ENCODE results near the gene NAA38. TPM values are rescaled to one million over a fixed set of nuclear protein-coding genes. Genes with fewer than 3 reads are reported as not detected.

Gene NAA38
- total RNA-seq, 2 donors from 2014 or later: 26.8 to 30.3 TPM

- Mint-ChIP-seq H3K4me1 (peaks cover 41% of the 10 kb centered on the region), H3K27me3 (no peaks in the 10 kb centered on the region), H3K4me3 (peak overlapping the region; percentile 100), H3K27ac (peak overlapping the region; percentile 100), H3K36me3 (ENCODE audit: low read depth) (peaks cover 9% of the 10 kb centered on the region)
- H3K9me3 ChIP-seq (ENCODE audit: control insufficient read depth, low read length, poor library complexity, severe bottlenecking): no peaks in the 10 kb centered on the region
- DNase-seq (no peak), ATAC-seq (no peak)
These were observed 11.8 kb downstream of the NAA38 start for GRCh38 chr17:7845359-7846062.

- peak overlapping the region; percentile 100 for H3K27ac Mint-ChIP-seq
- no peaks in the 10 kb centered on the region for H3K27me3 Mint-ChIP-seq
- H3K9me3 ChIP-seq (ENCODE audit: control insufficient read depth, low read length, poor library complexity, severe bottlenecking): no peaks in the 10 kb centered on the region
- peak; percentile 64 to 72 (median 69) for DNase-seq
- peaks cover 9% of the 10 kb centered on the region for H3K36me3 Mint-ChIP-seq (ENCODE audit: low read depth)
- ATAC-seq: peak; percentile 30
- peaks cover 49% of the 10 kb centered on the region for H3K4me1 Mint-ChIP-seq
- peak overlapping the region; percentile 100 for H3K4me3 Mint-ChIP-seq
These were observed 12.8 kb downstream of the NAA38 start for GRCh38 chr17:7844292-7845154.

GRCh38 chr17:7843536-7844291 is 13.6 kb downstream of the NAA38 start:
- ATAC-seq: peak; percentile 35
- no peaks in the 10 kb centered on the region for H3K27me3 Mint-ChIP-seq
- no peaks in the 10 kb centered on the region for H3K9me3 ChIP-seq (ENCODE audit: control insufficient read depth, low read length, poor library complexity, severe bottlenecking)
- peak; percentile 89 to 90 (median 89) for DNase-seq
- H3K4me3 Mint-ChIP-seq: peak overlapping the region; percentile 100
- peaks cover 9% of the 10 kb centered on the region for H3K36me3 Mint-ChIP-seq (ENCODE audit: low read depth)
- H3K27ac Mint-ChIP-seq: peak overlapping the region; percentile 100
- H3K4me1 Mint-ChIP-seq: peaks cover 56% of the 10 kb centered on the region

- H3K4me1 Mint-ChIP-seq: peaks cover 60% of the 10 kb centered on the region
- H3K27ac Mint-ChIP-seq: peak overlapping the region; percentile 100
- H3K36me3 Mint-ChIP-seq (ENCODE audit: low read depth): peaks cover 9% of the 10 kb centered on the region
- ATAC-seq (no peak), DNase-seq (no peak)
- peak overlapping the region; percentile 100 for H3K4me3 Mint-ChIP-seq
- no peaks in the 10 kb centered on the region for H3K9me3 ChIP-seq (ENCODE audit: control insufficient read depth, low read length, poor library complexity, severe bottlenecking)
- no peaks in the 10 kb centered on the region for H3K27me3 Mint-ChIP-seq
These were observed 14.2 kb downstream of the NAA38 start for GRCh38 chr17:7843257-7843535.

GRCh38 chr17:7842380-7843256 is 14.7 kb downstream of the NAA38 start:
- no peaks in the 10 kb centered on the region for H3K27me3 Mint-ChIP-seq
- H3K4me1 Mint-ChIP-seq: peaks cover 63% of the 10 kb centered on the region
- DNase-seq (peak; percentile 93 to 96 (median 96)), ATAC-seq (peak; percentile 62)
- no peaks in the 10 kb centered on the region for H3K9me3 ChIP-seq (ENCODE audit: control insufficient read depth, low read length, poor library complexity, severe bottlenecking)
- peak overlapping the region; percentile 100 for H3K4me3 Mint-ChIP-seq
- H3K36me3 Mint-ChIP-seq (ENCODE audit: low read depth): peaks cover 9% of the 10 kb centered on the region
- peak overlapping the region; percentile 100 for H3K27ac Mint-ChIP-seq

- ATAC-seq (peak; percentile 29), DNase-seq (peak; percentile 72 to 80 (median 75))
- H3K9me3 ChIP-seq (ENCODE audit: control insufficient read depth, low read length, poor library complexity, severe bottlenecking): no peaks in the 10 kb centered on the region
- peak overlapping the region; percentile 100 for H3K4me3 Mint-ChIP-seq
- peaks cover 69% of the 10 kb centered on the region for H3K4me1 Mint-ChIP-seq
- no peaks in the 10 kb centered on the region for H3K27me3 Mint-ChIP-seq
- peak overlapping the region; percentile 100 for H3K27ac Mint-ChIP-seq
- peaks cover 9% of the 10 kb centered on the region for H3K36me3 Mint-ChIP-seq (ENCODE audit: low read depth)
These were observed 15.4 kb downstream of the NAA38 start for GRCh38 chr17:7841915-7842379.

GRCh38 chr17:7841396-7841914 is 15.9 kb downstream of the NAA38 start:
- ATAC-seq (peak; percentile 47), DNase-seq (peak; percentile 85 to 96 (median 89))
- Mint-ChIP-seq H3K4me3 (peak overlapping the region; percentile 100), H3K27me3 (no peaks in the 10 kb centered on the region), H3K27ac (peak overlapping the region; percentile 100), H3K4me1 (peaks cover 73% of the 10 kb centered on the region), H3K36me3 (ENCODE audit: low read depth) (peaks cover 9% of the 10 kb centered on the region)
- H3K9me3 ChIP-seq (ENCODE audit: control insufficient read depth, low read length, poor library complexity, severe bottlenecking): no peaks in the 10 kb centered on the region

- DNase-seq (no peak), ATAC-seq (no peak)
- Mint-ChIP-seq H3K36me3 (ENCODE audit: low read depth) (peaks cover 9% of the 10 kb centered on the region), H3K27ac (peak overlapping the region; percentile 100), H3K27me3 (no peaks in the 10 kb centered on the region), H3K4me1 (peaks cover 78% of the 10 kb centered on the region), H3K4me3 (peak overlapping the region; percentile 100)
- no peaks in the 10 kb centered on the region for H3K9me3 ChIP-seq (ENCODE audit: control insufficient read depth, low read length, poor library complexity, severe bottlenecking)
These were observed 16.5 kb downstream of the NAA38 start for GRCh38 chr17:7840875-7841274.

GRCh38 chr17:7840441-7840840 is 16.9 kb downstream of the NAA38 start:
- DNase-seq (no peak), ATAC-seq (no peak)
- H3K9me3 ChIP-seq (ENCODE audit: control insufficient read depth, low read length, poor library complexity, severe bottlenecking): no peaks in the 10 kb centered on the region
- peak overlapping the region; percentile 100 for H3K27ac Mint-ChIP-seq
- H3K36me3 Mint-ChIP-seq (ENCODE audit: low read depth): peaks cover 9% of the 10 kb centered on the region
- H3K4me3 Mint-ChIP-seq: peak overlapping the region; percentile 100
- H3K4me1 Mint-ChIP-seq: peaks cover 77% of the 10 kb centered on the region
- H3K27me3 Mint-ChIP-seq: no peaks in the 10 kb centered on the region

GRCh38 chr17:7839876-7840261 is 17.5 kb downstream of the NAA38 start:
- Mint-ChIP-seq H3K4me3 (peak overlapping the region; percentile 100), H3K27ac (peak overlapping the region; percentile 100), H3K4me1 (peaks cover 82% of the 10 kb centered on the region), H3K27me3 (no peaks in the 10 kb centered on the region), H3K36me3 (ENCODE audit: low read depth) (peaks cover 9% of the 10 kb centered on the region)
- H3K9me3 ChIP-seq (ENCODE audit: control insufficient read depth, low read length, poor library complexity, severe bottlenecking): no peaks in the 10 kb centered on the region
- ATAC-seq (no peak), DNase-seq (no peak)

- H3K9me3 ChIP-seq (ENCODE audit: control insufficient read depth, low read length, poor library complexity, severe bottlenecking): no peaks in the 10 kb centered on the region
- DNase-seq: no peak
- Mint-ChIP-seq H3K36me3 (ENCODE audit: low read depth) (peaks cover 10% of the 10 kb centered on the region), H3K4me1 (peaks cover 83% of the 10 kb centered on the region), H3K27ac (peak overlapping the region; percentile 100), H3K4me3 (peak overlapping the region; percentile 86), H3K27me3 (no peaks in the 10 kb centered on the region)
- no peak for ATAC-seq
These were observed 18.0 kb downstream of the NAA38 start for GRCh38 chr17:7839190-7839875.

All from T-helper 17 cell (primary cell).